HG03575 (cell line): ENCODE results near the gene MYF6.

ENCODE experiments used
- ATAC-seq: cut with Tn5 transposase; IDR thresholded peaks from one replicate; pipeline ENCODE4 v1.9.1; 2021; ENCODE audit not compliant: unreplicated experiment, insufficient number of reproducible peaks, low FRiP score; ENCODE audit errors: extremely low read depth

MYF6 gene

GRCh38 chr12:80702889-80703805 lies 4.3 kb upstream of the MYF6 start:
- ATAC-seq, result peak; percentile 30

GRCh38 chr12:80704420-80704819 lies 3.0 kb upstream of the MYF6 start:
- ATAC-seq, result no peak

GRCh38 chr12:80707830-80708258 lies 410 bp downstream of the MYF6 start:
- no peak for ATAC-seq

DNA sequence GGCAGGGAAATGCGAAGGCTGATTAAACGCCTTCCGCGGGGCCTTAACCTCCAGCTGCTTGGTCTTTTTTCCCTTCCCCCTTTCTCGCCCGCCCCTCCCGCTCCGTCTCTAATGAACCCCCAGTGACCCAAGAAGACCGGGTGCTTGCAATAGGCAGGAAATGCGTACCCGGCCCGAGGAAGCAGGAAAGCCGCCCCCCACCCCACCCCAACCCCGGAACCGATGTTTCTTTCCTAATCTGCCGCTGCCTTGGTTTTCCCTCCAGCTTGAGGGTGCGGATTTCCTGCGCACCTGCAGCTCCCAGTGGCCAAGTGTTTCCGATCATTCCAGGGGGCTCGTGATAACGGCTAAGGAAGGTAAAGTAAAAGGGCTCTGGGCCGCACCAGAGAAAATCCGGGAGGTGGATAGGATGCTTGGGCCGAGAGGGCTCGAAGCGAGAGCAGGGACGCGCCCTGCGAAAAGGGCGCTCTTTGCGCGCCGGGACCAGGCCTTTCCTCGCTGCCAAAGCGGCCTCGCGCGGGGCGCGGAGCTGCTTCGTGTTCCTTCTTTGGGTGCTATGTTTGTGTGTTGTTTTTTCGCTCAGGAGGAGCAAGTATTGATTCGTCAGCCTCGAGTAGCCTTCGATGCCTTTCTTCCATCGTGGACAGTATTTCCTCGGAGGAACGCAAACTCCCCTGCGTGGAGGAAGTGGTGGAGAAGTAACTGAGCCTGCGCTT lies 983 bp downstream of the MYF6 start:
- no peak for ATAC-seq

GRCh38 chr12:80708975-80709328 lies 1.5 kb downstream of the MYF6 start:
- ATAC-seq, result no peak

DNA sequence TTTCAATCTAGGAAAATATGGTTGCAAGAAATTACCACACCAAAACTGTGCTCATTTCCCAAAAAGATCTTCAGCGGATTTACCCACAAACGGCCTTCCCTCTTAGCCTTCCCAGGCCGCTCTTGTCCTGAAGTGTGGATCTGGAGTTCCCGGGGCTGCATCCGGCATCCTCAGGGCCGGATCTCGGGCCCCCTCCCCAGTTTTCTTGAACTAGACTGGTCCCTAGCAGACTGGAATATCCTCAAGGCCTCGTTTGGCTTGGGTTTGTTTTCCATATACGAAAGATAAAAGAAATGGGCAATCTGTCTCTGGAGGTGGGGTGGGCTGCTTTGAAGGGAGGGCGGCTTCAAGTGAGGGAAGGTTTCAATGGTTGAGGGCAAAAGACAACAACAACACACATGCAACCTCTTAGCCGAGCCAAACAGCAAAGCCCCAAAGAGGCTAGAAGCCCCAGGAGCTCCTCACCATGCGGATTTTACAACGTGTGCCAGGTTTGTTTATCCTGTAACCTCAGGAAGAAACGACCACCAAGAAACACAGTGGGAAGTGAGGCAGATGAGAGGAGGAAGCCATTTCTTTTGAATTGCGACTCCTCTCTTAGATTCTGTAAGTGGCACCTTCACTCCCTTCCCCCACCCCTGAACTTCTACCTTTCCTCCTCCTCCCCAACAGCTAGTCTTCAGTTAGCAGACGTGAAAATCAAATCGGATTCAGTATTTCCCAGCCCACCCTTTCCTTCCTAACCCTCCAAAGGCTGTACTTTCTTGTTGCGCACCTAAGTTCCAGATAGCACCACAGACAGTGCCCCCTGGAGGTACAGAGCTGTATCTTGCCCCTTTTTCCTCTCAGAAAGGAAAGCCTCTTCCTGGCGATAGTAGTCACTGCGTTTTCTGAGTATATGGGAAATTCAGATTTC lies 2.6 kb downstream of the MYF6 start:
- no peak for ATAC-seq

- ATAC-seq, result no peak
Measured at GRCh38 chr12:80710727-80711449, 3.5 kb downstream of the MYF6 start.

GRCh38 chr12:80711866-80712265 lies 4.4 kb downstream of the MYF6 start:
- ATAC-seq, result no peak

- no peak for ATAC-seq
Measured at GRCh38 chr12:80712866-80713265, 5.4 kb downstream of the MYF6 start.

- no peak for ATAC-seq
Measured at GRCh38 chr12:80713419-80713818, 6.0 kb downstream of the MYF6 start.

GRCh38 chr12:80714055-80714454 lies 6.6 kb downstream of the MYF6 start:
- no peak for ATAC-seq

DNA sequence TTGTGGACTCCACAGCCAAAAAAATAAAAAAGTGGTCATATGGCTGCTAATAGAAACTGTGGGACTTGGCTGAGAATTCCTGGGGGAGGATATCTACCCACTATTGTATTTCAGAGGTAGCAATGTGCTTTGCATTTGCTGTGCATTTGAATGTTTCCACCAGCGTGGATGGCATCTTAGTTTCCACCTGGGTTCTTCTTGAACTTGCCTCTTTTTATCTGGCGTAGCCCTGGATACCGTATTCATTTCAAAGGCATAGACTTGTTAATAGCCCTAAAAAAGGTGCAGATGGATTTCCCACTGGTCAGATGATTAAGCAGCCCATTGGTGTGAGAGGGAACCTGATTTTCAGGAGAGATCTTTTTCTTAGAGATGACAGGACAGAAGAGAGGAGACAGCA lies 7.4 kb downstream of the MYF6 start:
- ATAC-seq, result no peak

GRCh38 chr12:80715713-80716249 lies 8.3 kb downstream of the MYF6 start:
- ATAC-seq, result no peak

GRCh38 chr12:80716696-80717469 lies 9.4 kb downstream of the MYF6 start, which contains the start of gene MYF5:
TSS of gene MYF5 (plus strand) at chr12:80716912. CDS start at chr12:80717064, 152 bp downstream.
- ATAC-seq, result no peak

GRCh38 chr12:80717856-80718255 lies 10.4 kb downstream of the MYF6 start:
- ATAC-seq, result no peak

- no peak for ATAC-seq
Measured at GRCh38 chr12:80720516-80720915, 13.1 kb downstream of the MYF6 start.

DNA sequence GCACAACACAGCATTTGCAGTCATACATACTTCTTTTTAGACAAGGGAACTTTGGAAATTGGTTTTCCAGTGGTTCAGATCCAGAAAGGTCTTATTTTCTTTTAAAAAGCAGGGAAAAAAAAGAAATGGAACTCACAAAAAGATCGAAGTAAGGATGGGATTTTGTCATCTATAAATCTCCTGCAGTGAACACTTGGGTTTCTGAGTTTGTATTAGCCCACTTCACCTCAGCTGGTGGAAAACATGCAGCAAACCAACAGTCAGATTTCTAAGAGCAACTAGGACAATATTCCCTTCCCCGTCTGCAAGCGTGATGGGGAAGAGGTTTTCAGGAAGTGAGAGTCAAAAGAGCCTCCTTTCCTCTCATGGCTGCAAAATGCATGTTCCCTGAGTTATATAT lies 13.9 kb downstream of the MYF6 start:
- ATAC-seq, result no peak
